HG02884 (cell line): ENCODE data around the gene VHLL.

Experiments
- ATAC-seq: cut with Tn5 transposase; IDR thresholded peaks from one replicate; pipeline ENCODE4 v1.9.1; 2021; ENCODE audit warnings: mild to moderate bottlenecking, moderate library complexity; ENCODE audit not compliant: unreplicated experiment

VHLL gene

DNA sequence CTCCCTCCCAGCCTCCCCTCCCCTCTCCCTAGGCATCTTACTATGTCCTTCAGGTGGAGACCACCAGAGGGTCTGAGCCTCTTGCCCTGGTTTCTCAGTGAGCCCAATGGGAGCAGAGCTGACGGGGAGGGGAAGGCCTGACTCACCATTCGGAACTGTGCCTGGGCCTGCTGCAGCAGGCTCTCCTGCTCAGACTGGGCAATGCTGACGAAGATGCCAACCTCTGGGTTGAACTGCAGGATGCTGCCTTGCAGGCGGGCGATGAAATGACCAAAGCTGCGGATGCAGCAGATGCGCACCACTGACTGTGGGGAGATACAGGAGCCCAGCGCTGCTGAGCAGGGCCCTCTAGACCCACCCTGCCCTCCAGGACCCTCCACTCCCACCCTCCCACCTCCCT lies 40.2 kb downstream of the VHLL start:
- ATAC-seq, result no peak

DNA sequence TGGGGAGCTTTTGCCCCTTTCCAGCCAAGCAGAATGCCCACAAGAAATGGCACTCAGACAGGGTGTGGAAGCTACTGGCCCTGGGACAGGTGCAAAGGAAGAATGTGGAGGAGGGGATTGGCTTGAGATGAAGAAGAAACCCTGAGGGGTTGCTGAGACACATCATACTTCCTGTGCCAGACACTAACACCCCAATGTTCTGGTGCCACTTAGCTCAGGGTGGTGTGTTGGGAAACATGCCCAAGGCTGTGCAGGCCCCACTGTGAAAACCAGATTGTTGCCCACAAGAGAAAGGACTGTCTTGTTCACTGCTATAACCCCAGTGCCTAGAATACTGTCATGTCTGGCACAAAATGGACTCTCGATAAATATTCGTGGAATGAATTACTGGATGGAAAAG lies 41.4 kb downstream of the VHLL start:
- ATAC-seq, result no peak

DNA sequence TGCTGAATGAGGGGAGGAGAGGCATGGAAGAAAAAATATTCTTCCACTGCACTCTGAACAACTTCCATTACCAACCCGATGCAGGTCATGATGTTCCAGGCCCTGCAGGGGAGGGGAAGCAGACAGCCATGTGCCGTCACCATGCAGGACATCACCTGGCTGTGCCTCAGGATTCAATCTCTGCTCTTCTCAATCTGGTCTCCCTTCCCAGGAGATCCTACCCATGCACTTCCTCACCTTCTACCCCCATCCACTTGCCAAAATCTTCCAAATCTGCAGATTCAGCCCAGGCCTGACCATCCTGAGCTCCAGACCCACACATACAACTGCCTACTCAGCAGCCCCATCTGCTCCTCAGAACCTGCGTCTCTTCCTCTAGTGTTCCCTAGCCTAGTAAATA lies 45.5 kb downstream of the VHLL start:
- ATAC-seq, result no peak

DNA sequence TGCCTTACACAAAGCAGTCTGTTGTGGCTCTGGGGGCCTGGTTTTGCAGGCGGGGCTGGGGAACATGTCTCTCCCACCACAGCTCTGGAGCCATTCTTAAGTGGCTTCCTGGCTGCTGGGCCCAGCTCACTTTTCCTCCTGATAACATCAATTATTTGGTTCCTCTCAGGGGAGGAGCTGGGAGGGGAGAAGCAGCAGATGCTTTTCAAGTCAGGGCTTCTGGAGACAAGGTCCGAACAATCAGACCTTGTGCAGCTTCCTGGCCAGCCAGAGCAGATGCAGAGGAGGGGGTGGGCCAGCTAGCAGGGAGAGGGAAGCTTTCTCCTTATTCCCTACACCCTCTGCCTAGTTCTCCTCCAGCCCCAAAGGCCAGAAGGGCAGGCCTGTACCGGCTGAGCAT lies 47.6 kb downstream of the VHLL start:
- ATAC-seq, result no peak

DNA sequence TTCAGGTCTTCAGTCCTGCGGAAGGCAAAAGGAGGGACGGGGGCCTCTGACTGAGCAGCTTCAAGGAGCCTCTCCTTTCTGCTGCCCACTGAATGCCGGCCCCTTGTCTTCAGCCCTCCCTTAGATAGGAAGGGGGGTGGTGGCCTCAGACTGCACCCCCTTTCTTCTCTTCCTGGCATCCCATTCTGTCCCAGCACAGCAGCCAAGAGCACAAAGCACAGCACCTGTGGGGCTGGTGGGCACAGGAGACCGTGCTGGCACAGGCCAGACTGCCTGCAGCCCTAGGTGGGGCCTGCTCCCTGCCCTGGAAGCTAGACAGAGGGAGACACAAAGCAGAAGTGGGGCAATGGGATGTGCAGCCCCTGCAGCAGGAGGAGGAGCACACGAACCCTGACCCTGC lies 49.5 kb downstream of the VHLL start:
- ATAC-seq, result no peak
